Osteoblast (primary cell): Measurements from ENCODE around the gene GRM8. TPM values are rescaled to one million over a fixed set of nuclear protein-coding genes. Genes with fewer than 3 reads are reported as not detected.

Experiments
- DNase-seq: peaks from one replicate; pipeline ENCODE4 v3.0.0; 2011; ENCODE audit warnings: low spot score, mixed read lengths; ENCODE audit not compliant: insufficient read length; ENCODE audit errors: missing footprints
- H2AFZ ChIP-seq: 2 replicates; pipeline ENCODE4 v1.6.0; 2011; ENCODE audit warnings: mild to moderate bottlenecking, low read length
- H3K27ac ChIP-seq: 2 replicates; pipeline ENCODE4 v1.5.1; 2011; ENCODE audit warnings: mild to moderate bottlenecking, low read depth, low read length, moderate library complexity
- H3K27me3 ChIP-seq: 2 replicates; pipeline ENCODE4 v1.6.0; 2012; ENCODE audit warnings: mild to moderate bottlenecking, control low read depth, inconsistent platforms, low read length, moderate library complexity; ENCODE audit not compliant: insufficient read depth
- H3K36me3 ChIP-seq: 2 replicates; pipeline ENCODE4 v1.5.1; 2011; ENCODE audit warnings: mild to moderate bottlenecking, low read length, control low read depth, moderate library complexity; ENCODE audit not compliant: insufficient read depth
- H3K4me1 ChIP-seq: 2 replicates; pipeline ENCODE4 v1.5.1; 2011; ENCODE audit warnings: mild to moderate bottlenecking, low read length, control low read depth, moderate library complexity; ENCODE audit not compliant: insufficient read depth
- H3K4me2 ChIP-seq: 2 replicates; pipeline ENCODE4 v1.6.0; 2011; ENCODE audit warnings: mild to moderate bottlenecking, low read length; ENCODE audit not compliant: insufficient read depth
- H3K4me3 ChIP-seq: fragments of 200-600 bp; sonication (generic); 3 replicates; pipeline ENCODE4 v1.5.1; 2012; ENCODE audit warnings: mild to moderate bottlenecking, low read length, inconsistent platforms; ENCODE audit not compliant: insufficient read depth
- H3K79me2 ChIP-seq: 2 replicates; pipeline ENCODE4 v1.6.0; 2012; ENCODE audit warnings: mild to moderate bottlenecking, low read length, control low read depth, inconsistent platforms; ENCODE audit not compliant: insufficient read depth
- H3K9me3 ChIP-seq: 2 replicates; pipeline ENCODE4 v1.5.1; 2011; ENCODE audit warnings: low read depth, low read length, control low read depth
- H4K20me1 ChIP-seq: 2 replicates; pipeline ENCODE4 v1.6.0; 2012; ENCODE audit warnings: mild to moderate bottlenecking, low read length, control low read depth; ENCODE audit not compliant: insufficient read depth
- total RNA-seq: library from RNA; depleted of rRNA; stranded (reverse); fragments of >200 nt; gene quantifications from 2 replicates; pipeline ENCODE4 v1.2.3, GENCODE V29; 2012
- TF ChIP-seq, protein P1 (sequence below): IDR thresholded peaks from 2 replicates; pipeline ENCODE4 v1.5.1; 2011; ENCODE audit warnings: mild to moderate bottlenecking, low read depth, low read length, moderate library complexity; ENCODE audit errors: extremely low read depth

The GRM8 gene
- total RNA-seq, 1 donor: not detected

DNA sequence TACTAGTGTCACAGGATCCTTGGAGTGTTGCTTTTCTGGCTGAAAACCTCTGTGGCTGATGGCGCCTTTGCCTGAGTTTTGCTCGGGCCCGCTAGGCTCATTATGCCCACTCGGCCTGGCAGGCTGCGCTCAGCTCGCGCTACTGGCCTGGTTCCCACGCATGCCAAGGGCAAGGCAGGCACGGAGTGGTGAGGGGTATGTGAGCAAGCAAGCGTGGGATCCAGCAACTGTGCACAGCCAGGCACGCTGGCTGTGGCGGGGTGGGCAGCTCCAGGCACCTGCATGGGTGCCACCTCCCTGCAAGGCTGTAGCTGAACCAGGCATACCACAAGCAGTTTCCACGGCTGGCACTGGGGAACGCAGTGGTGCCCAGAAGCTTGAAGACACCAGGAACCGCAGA, 562.6 kb downstream of the GRM8 start:
- Histone ChIP-seq H3K4me2 (no peak overlapping the region), H3K9me3 (no peaks in the 10 kb centered on the region), H2AFZ (no peak overlapping the region), H3K27ac (no peak overlapping the region), H3K4me3 (no peak overlapping the region), H3K36me3 (no peaks in the 10 kb centered on the region), H3K79me2 (no peaks in the 10 kb centered on the region), H3K4me1 (no peaks in the 10 kb centered on the region), H3K27me3 (no peaks in the 10 kb centered on the region), H4K20me1 (no peaks in the 10 kb centered on the region)
- no peak for DNase-seq
- TF ChIP-seq, protein P1, sequence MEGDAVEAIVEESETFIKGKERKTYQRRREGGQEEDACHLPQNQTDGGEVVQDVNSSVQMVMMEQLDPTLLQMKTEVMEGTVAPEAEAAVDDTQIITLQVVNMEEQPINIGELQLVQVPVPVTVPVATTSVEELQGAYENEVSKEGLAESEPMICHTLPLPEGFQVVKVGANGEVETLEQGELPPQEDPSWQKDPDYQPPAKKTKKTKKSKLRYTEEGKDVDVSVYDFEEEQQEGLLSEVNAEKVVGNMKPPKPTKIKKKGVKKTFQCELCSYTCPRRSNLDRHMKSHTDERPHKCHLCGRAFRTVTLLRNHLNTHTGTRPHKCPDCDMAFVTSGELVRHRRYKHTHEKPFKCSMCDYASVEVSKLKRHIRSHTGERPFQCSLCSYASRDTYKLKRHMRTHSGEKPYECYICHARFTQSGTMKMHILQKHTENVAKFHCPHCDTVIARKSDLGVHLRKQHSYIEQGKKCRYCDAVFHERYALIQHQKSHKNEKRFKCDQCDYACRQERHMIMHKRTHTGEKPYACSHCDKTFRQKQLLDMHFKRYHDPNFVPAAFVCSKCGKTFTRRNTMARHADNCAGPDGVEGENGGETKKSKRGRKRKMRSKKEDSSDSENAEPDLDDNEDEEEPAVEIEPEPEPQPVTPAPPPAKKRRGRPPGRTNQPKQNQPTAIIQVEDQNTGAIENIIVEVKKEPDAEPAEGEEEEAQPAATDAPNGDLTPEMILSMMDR: no peak

- Histone ChIP-seq H3K4me2 (no peak overlapping the region), H3K9me3 (peaks cover 1% of the 10 kb centered on the region), H3K4me1 (no peaks in the 10 kb centered on the region), H3K27me3 (no peaks in the 10 kb centered on the region), H3K36me3 (no peaks in the 10 kb centered on the region), H4K20me1 (no peaks in the 10 kb centered on the region), H3K79me2 (no peaks in the 10 kb centered on the region), H3K27ac (no peak overlapping the region), H3K4me3 (no peak overlapping the region), H2AFZ (no peak overlapping the region)
- TF ChIP-seq, protein P1: no peak
- no peak for DNase-seq
These were observed 563.7 kb downstream of the GRM8 start for GRCh38 chr7:126689037-126689436.

DNA sequence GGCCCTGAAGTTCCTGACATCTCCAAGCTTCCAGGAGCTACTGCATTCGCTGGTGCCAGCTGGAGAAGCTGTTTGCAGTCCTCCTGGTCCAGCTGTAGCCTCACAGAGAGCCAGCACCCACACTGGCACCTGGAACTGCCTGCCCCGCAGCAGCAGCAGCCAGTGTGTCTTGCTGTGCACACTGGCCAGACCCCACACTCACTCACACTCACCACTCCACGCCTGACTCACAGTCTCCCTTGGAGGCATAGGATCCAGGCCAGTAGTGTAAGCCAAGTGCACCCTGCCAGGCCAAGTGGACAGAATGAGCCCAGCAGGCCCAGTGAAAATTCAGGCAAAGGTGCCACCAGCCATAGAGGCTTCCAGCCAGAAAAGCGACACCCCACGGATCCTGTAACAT, 566.3 kb downstream of the GRM8 start:
- no peak overlapping the region for H3K4me2 ChIP-seq
- H3K27ac ChIP-seq: no peak overlapping the region
- H3K79me2 ChIP-seq: no peaks in the 10 kb centered on the region
- no peaks in the 10 kb centered on the region for H3K27me3 ChIP-seq
- H2AFZ ChIP-seq: no peak overlapping the region
- peaks cover 3% of the 10 kb centered on the region for H3K9me3 ChIP-seq
- no peaks in the 10 kb centered on the region for H3K4me1 ChIP-seq
- DNase-seq: no peak
- TF ChIP-seq, protein P1: no peak
- no peaks in the 10 kb centered on the region for H4K20me1 ChIP-seq
- H3K36me3 ChIP-seq: no peaks in the 10 kb centered on the region
- no peak overlapping the region for H3K4me3 ChIP-seq

- Histone ChIP-seq H3K79me2 (no peaks in the 10 kb centered on the region), H3K4me3 (no peak overlapping the region), H3K36me3 (no peaks in the 10 kb centered on the region), H3K27me3 (no peaks in the 10 kb centered on the region), H3K4me2 (no peak overlapping the region), H3K4me1 (no peaks in the 10 kb centered on the region), H2AFZ (no peak overlapping the region), H3K27ac (no peak overlapping the region), H4K20me1 (no peaks in the 10 kb centered on the region), H3K9me3 (peaks cover 3% of the 10 kb centered on the region)
- no peak for DNase-seq
- TF ChIP-seq, protein P1: no peak
These were observed 567.1 kb downstream of the GRM8 start for GRCh38 chr7:126685596-126685995.
